GM12878 (cell line): Measurements from ENCODE around the gene DICER1. TPM values are rescaled to one million over a fixed set of nuclear protein-coding genes. Genes with fewer than 3 reads are reported as not detected.

Experiments
- ATAC-seq: fragments of 200-7000 bp; cut with Tn5 transposase; 3 replicates; pipeline ENCODE4 v1.9.1; 2020; ENCODE audit warnings: mild to moderate bottlenecking, moderate library complexity
- BruUV-seq: library from RNA; stranded (reverse); fragments of 400-500 nt; replicated peaks from 2 replicates; lab custom pipeline; 2021; lab: Mats Ljungman, UMichigan
- CTCF ChIA-PET: fragments of 300-600 bp; sonication (Branson Sonifier 250); formaldehyde crosslinking; extraction: SDS; loops from one replicate; lab custom pipeline; 2021; ENCODE audit warnings: inconsistent platforms; lab: Yijun Ruan, JAX
- POLR2A ChIA-PET: fragments of 350-600 bp; formaldehyde crosslinking; extraction: SDS; loops from one replicate; lab custom pipeline; 2021; ENCODE audit warnings: inconsistent platforms; lab: Charles Lee
- RAD21 ChIA-PET: fragments of 300-600 bp; sonication (Branson Sonifier 250); formaldehyde crosslinking; loops from one replicate; lab custom pipeline; 2023; ENCODE audit warnings: antibody characterized with exemption; ENCODE audit not compliant: unreplicated experiment; lab: Charles Lee
- SMC1A ChIA-PET: fragments of 300-600 bp; sonication (Branson Sonifier 250); formaldehyde crosslinking; loops from one replicate; lab custom pipeline; 2023; ENCODE audit not compliant: unreplicated experiment, uncharacterized antibody; lab: Charles Lee
- DNase-seq: peaks from one replicate; pipeline ENCODE4 v3.0.0-alpha.2; 2011; ENCODE audit warnings: low read depth, low spot score
- FAIRE-seq: peaks from 3 replicates; lab custom pipeline; 2011; peaks lifted over from hg19 to GRCh38; lab: Jason Lieb, UNC
- H2AFZ ChIP-seq: 2 replicates; pipeline ENCODE4 v1.6.0; 2011; ENCODE audit warnings: low read depth, low read length, control low read depth; ENCODE audit not compliant: control insufficient read depth
- H3K27ac ChIP-seq: 2 replicates; pipeline ENCODE4 v1.5.1; 2011; ENCODE audit warnings: control low read depth; ENCODE audit not compliant: control insufficient read depth, insufficient read depth
- H3K27me3 ChIP-seq, 2 experiments: replicated peaks in 1 of 2; 2 replicates each; pipeline versions ENCODE4 v1.6.0 to v1.6.1; 2011; ENCODE audit warnings: low read length in 1 of 2; ENCODE audit not compliant: control insufficient read depth in 2 of 2, insufficient read depth in 2 of 2
- H3K36me3 ChIP-seq, 2 experiments: 2 replicates each; pipeline ENCODE4 v1.5.1; 2011; ENCODE audit warnings: low read length in 1 of 2; ENCODE audit not compliant: control insufficient read depth in 2 of 2, insufficient read depth in 2 of 2
- H3K4me1 ChIP-seq: 2 replicates; pipeline ENCODE4 v1.6.1; 2011; ENCODE audit warnings: mild to moderate bottlenecking, low read length, moderate library complexity, mixed read lengths; ENCODE audit not compliant: control insufficient read depth, insufficient read depth
- H3K4me2 ChIP-seq: 2 replicates; pipeline ENCODE4 v1.6.0; 2011; ENCODE audit warnings: control low read depth; ENCODE audit not compliant: control insufficient read depth, insufficient read depth
- H3K4me3 ChIP-seq: fragments of 200-600 bp; sonication (generic); 2 replicates; pipeline ENCODE4 v1.5.1; 2016
- H3K79me2 ChIP-seq: 2 replicates; pipeline ENCODE4 v1.6.0; 2011; ENCODE audit warnings: low read length; ENCODE audit not compliant: control insufficient read depth, insufficient read depth
- H3K9ac ChIP-seq: 2 replicates; pipeline ENCODE4 v1.8.0; 2011; ENCODE audit warnings: low read length, control low read depth, mixed read lengths; ENCODE audit not compliant: control insufficient read depth, insufficient read depth
- H3K9me3 ChIP-seq: replicated peaks from 3 replicates; pipeline ENCODE4 v1.5.1; 2011; ENCODE audit warnings: mild to moderate bottlenecking, low read length; ENCODE audit not compliant: control insufficient read depth, insufficient read depth
- H4K20me1 ChIP-seq: 2 replicates; pipeline ENCODE4 v1.6.0; 2011; ENCODE audit not compliant: control insufficient read depth, insufficient read depth
- ATF3 ChIP-seq: IDR thresholded peaks from 2 replicates; pipeline ENCODE4 v1.6.1; 2011; ENCODE audit warnings: low read depth, mild to moderate bottlenecking, low read length, moderate library complexity, borderline replicate concordance; ENCODE audit errors: extremely low read depth
- BRCA1 ChIP-seq: IDR thresholded peaks from 2 replicates; pipeline ENCODE4 v1.6.1; 2011; ENCODE audit warnings: low read depth, low read length, improper control_type of control experiment
- EP300 ChIP-seq, 2 experiments: fragments of 150-350 bp in 1 of 2; IDR thresholded peaks; 2 replicates each; pipeline ENCODE4 v1.6.1; 2011 to 2012; ENCODE audit warnings: low read depth in 2 of 2, low read length in 2 of 2, borderline replicate concordance in 1 of 2, improper control_type of control experiment in 1 of 2, inconsistent platforms in 1 of 2; ENCODE audit not compliant: control insufficient read depth in 1 of 2
- NFYB ChIP-seq: IDR thresholded peaks from 2 replicates; pipeline ENCODE4 v1.6.1; 2011; ENCODE audit warnings: low read depth, mild to moderate bottlenecking, low read length, improper control_type of control experiment, moderate library complexity; ENCODE audit not compliant: insufficient read depth
- PKNOX1 ChIP-seq: fragments of 450-650 bp; IDR thresholded peaks from 2 replicates; pipeline ENCODE4 v1.6.1; 2016; ENCODE audit warnings: mild to moderate bottlenecking
- RB1 ChIP-seq: fragments of 450-650 bp; formaldehyde crosslinking; IDR thresholded peaks from 2 replicates; pipeline ENCODE4 v1.6.1; 2017; ENCODE audit warnings: mild to moderate bottlenecking, borderline replicate concordance
- RFX5 ChIP-seq: IDR thresholded peaks from 2 replicates; pipeline ENCODE4 v1.6.1; 2011; ENCODE audit warnings: low read depth, low read length, improper control_type of control experiment
- USF1 ChIP-seq: IDR thresholded peaks from 2 replicates; pipeline ENCODE4 v1.6.1; 2011; ENCODE audit warnings: borderline replicate concordance, low read depth, mild to moderate bottlenecking, moderate library complexity, mixed read lengths, low read length; ENCODE audit not compliant: insufficient read depth; ENCODE audit errors: extremely low read length
- YBX1 ChIP-seq: fragments of 450-650 bp; IDR thresholded peaks from 2 replicates; pipeline ENCODE4 v1.6.1; 2016; ENCODE audit warnings: antibody characterized with exemption
- ZNF217 ChIP-seq: fragments of 450-650 bp; IDR thresholded peaks from 2 replicates; pipeline ENCODE4 v1.6.1; 2017; ENCODE audit warnings: antibody characterized with exemption, mild to moderate bottlenecking
- ZNF622 ChIP-seq: fragments of 450-650 bp; IDR thresholded peaks from 2 replicates; pipeline ENCODE4 v1.6.1; 2017; ENCODE audit warnings: mild to moderate bottlenecking, inconsistent platforms
- WGBS: methylation state at CpG from one replicate; pipeline ENCODE4 v1.1.6; 2016; ENCODE audit warnings: low lambda C conversion rate; ENCODE audit not compliant: insufficient replicate concordance, insufficient coverage; ENCODE audit errors: missing lambda C conversion rate; 5-methylcytosine and 5-hydroxymethylcytosine counted together
- in situ Hi-C: fragments of 300-500 bp; cut with MboI; formaldehyde crosslinking; loops from 9 replicates; pipeline ENCODE4 v1.14.3; 2018; ENCODE audit warnings: mixed read lengths
- intact Hi-C: fragments of 100-400 bp; cut with micrococcal nuclease; formaldehyde crosslinking; loops from one replicate; pipeline ENCODE4 v1.14.2; 2022; ENCODE audit not compliant: unreplicated experiment
- polyA plus RNA-seq, 11 experiments: library from polyadenylated mRNA; depleted of rRNA in 4 of 11; unstranded in 6 of 11; stranded (reverse) in 5 of 11; fragments of >200 nt; fragmentation: Nextera tagmentation in 4 of 11; fragmentation: Illumina TruSeq in 1 of 11; extraction: Ambion mirVana in 4 of 11; extraction: Trizol in 1 of 11; gene quantifications; 1 replicate in 1 of 11; 2 replicates in 10 of 11; pipeline versions ENCODE4 v1.2.1 to v1.2.3, GENCODE V29; 2011 to 2016; ENCODE audit warnings: inconsistent platforms in 2 of 11, missing spikeins in 2 of 11, low read depth in 1 of 11
- total RNA-seq, 4 experiments: library from RNA; depleted of rRNA in 3 of 4; stranded (reverse); fragments of >200 nt in 3 of 4; fragmentation: Illumina TruSeq in 1 of 4; extraction: Trizol in 1 of 4; gene quantifications; 2 replicates each; pipeline versions ENCODE4 v1.2.1 to v1.2.3, GENCODE V29; 2013 to 2021

Gene DICER1
- total and polyA plus RNA-seq, 10 of the 15 experiments (the other 5 are each of a cell fraction or from before 2014, with no cell fraction given) = 6.8 to 70.8 (median 37.1) TPM

DNA sequence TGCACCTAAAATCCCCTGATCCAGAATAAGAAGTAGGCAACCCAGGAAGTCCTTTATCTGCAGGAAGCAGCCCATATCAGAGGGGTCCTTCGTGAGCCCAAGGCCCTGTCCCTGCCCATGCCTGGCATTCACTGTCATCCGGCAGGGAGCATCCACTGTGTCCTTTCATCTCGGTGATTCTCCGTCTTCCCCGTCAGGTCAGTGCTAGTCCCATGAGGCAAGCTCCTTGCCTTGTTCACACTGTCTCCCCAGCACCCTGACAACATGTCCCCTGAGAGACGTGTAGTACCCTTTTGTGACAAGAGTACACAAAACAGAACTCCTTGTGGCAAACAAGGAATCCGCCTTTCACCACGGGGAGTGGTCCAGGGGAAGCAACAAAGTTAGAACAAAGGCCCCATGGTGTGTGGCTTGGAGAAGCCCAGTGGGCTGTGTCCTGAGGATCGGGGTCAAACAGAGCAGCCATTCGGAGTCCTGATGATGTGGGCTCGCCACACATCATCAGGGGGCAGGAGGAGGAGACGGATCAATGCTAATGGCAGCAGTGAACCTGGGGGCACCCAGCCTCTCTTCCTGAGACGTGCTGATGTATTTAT lies 112.1 kb downstream of the DICER1 start:
- DNase-seq = no peak
- Histone ChIP-seq H3K9me3 (no peaks in the 10 kb centered on the region), H4K20me1 (no peaks in the 10 kb centered on the region), H3K4me3 (no peak overlapping the region), H3K4me2 (no peak overlapping the region), H3K9ac (no peak overlapping the region), H3K4me1 (no peaks in the 10 kb centered on the region), H2AFZ (no peak overlapping the region), H3K27ac (no peak overlapping the region), H3K79me2 (no peaks in the 10 kb centered on the region), H3K27me3 (peaks cover 0 to 1% of the 10 kb centered on the region in 2 experiments; a peak in 1 of 4 replicates), H3K36me3 (no peaks in the 10 kb centered on the region)
- intact Hi-C loops (no loop called here), in situ Hi-C loops (no loop called here)
- RAD21 ChIA-PET = no interaction called here
- TF ChIP-seq ZNF217 = no peak
- no peak for TF ChIP-seq ZNF622
- no peak for TF ChIP-seq ATF3
- no peak for TF ChIP-seq YBX1
- no peak for TF ChIP-seq EP300 (IDR thresholded peaks at IDR 0.05; ENCODE audit: borderline replicate concordance in 1 of 2, control insufficient read depth in 1 of 2, low read depth in 2 of 2, low read length in 2 of 2)
- TF ChIP-seq NFYB = no peak
- TF ChIP-seq RB1 = no peak
- no peak for TF ChIP-seq USF1
- no peak for TF ChIP-seq RFX5
- TF ChIP-seq PKNOX1 = no peak
- no peak for TF ChIP-seq BRCA1
- BruUV-seq = no TSS peak
- WGBS = 14% methylated on average over 13 of the region's 13 CpGs
- CTCF ChIA-PET = no interaction called here
- SMC1A ChIA-PET = no interaction called here
- no peak for ATAC-seq
- no peak for FAIRE-seq
- POLR2A ChIA-PET = no interaction called here
